HG02981 (cell line): Measurements from ENCODE around the gene FBXO3.
"Not testable (repeated sequence)": the region's sequence is repeated elsewhere in the genome, so short reads cannot be mapped to it uniquely, and the experiment has no call there.

Source experiments
- ATAC-seq: cut with Tn5 transposase; IDR thresholded peaks from one replicate; pipeline ENCODE4 v1.9.1; 2021; ENCODE audit warnings: mild to moderate bottlenecking, moderate library complexity; ENCODE audit not compliant: unreplicated experiment

The FBXO3 gene

DNA sequence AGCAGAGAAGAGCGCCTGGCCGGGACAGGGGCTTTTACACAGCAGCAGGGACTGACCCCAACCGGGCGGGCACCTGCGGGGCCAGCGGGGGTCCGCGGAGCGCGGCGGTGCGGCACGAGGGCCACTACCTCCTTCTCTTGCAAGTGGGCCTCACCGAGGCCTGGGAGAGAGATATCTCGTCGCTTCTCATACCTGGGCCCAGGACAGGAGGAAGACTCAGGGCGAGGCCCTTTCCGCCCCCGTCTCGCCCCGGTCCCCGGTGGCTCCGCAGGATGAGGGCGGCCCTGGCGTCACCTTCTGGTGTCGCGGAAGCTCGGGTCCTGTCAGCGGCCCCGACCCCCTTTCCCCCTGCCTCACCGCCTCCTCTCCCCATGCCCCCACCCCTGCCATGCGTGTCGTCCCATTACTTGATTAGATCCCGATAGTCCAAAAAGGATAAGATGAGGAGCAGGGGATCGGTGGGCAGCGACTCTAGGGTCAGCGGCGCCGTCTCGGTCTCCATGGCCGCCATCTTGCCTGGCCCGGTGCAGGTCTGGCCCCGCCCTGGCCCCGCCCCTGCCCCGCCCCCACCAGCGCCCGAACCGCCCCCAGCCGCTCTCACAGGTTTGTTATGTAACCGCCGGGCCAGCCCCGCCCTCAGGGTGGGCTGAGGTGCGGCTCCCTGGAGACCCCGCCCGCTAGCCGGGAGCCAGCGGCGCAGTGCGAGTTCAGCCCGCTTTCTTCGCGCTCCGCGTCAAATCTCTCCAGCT, at the start of gene FBXO3:
FBXO3 (minus strand) TSS at position 534 of the 749 bp plus-strand sequence; CDS start at position 511, 23 bp downstream.
- peak; percentile 63 for ATAC-seq

DNA sequence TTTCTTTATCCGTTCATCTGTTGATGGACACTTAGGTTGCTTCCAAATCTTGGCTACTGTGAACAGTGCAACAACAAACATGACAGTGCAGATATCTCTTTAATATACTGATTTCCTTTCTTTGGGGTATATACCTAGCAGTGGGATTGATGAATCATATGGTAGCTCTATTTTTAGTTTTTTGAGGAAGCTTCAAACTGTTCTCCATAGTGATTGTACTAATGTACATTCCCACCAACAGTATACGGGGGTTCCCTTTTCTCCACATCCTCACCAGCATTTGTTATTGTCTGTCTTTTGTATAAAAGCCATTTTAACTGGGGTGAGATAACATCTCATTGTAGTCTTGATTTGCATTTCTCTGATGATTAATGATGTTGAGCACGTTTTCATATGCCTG, 48.7 kb upstream of the FBXO3 start:
- not testable (repeated sequence) for ATAC-seq

GRCh38 chr11:33819278-33820035, 45.1 kb upstream of the FBXO3 start:
- no peak for ATAC-seq

DNA sequence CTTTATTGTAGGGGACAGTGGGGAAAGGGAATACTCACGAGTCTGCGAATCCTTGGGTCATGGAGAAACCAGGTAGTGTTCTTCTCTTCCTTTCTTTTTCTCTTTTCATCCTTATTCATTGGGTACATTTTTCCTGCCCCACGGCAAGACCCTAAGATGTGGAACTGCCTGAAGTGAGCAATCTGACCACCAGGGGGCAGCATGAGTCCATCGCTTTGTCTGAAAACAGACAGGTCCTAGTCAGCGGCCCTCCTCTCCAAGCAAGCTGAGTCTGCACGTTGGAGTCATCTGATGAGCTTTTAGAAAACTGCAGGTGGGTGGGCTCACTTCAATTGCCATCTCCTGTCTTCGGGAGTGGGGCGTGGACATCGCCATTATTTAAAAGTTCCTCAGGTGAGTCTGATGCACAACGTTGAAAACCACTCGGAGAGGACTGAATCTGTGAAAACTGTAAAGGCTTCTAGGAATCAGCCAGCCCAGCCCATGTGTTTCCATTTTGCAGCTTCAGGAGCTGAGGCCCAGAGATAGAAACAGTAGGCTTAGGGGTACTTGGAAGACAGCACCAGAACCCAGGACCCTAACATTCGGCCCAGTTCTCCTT, 34.0 kb upstream of the FBXO3 start:
- ATAC-seq: peak; percentile 67

DNA sequence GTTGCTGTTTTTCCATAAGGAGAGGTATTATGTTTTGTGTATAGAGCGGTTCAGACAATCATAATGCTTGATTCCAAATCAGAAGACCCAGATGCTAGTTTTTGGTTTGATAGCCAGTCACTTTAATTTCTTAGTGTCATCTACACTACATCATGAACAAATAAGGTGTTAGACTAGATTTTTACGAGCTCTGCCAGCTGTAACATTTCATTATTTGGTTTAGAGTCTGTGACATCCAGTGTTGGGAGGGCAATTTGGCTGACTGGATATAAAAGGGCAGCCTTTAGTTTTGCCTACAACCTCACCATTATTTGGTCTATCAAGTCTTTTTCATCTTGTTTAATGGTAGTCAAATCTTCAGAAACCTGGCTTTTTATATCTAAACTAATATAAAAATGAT, 30.2 kb upstream of the FBXO3 start:
- no peak for ATAC-seq

GRCh38 chr11:33802194-33802950, 28.1 kb upstream of the FBXO3 start:
- ATAC-seq: no peak

DNA sequence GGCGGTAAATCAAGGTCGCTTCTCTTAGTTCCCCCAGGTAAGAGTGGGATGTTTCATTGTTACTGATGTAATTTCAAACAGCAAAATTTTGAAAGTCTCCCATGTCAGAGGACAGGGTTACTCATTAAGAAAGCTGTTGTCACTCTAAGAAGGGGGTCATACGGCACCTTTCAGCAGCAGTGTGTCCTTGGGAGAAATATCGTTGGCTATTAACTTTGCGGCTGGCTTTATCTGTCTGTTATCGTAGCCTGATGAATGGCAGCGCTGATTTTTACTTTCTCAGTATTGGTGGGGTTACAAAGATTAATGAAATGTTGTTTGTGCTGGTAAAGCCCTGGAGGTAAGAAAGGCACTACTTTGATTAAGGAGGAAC, 27.5 kb upstream of the FBXO3 start:
- no peak for ATAC-seq

DNA sequence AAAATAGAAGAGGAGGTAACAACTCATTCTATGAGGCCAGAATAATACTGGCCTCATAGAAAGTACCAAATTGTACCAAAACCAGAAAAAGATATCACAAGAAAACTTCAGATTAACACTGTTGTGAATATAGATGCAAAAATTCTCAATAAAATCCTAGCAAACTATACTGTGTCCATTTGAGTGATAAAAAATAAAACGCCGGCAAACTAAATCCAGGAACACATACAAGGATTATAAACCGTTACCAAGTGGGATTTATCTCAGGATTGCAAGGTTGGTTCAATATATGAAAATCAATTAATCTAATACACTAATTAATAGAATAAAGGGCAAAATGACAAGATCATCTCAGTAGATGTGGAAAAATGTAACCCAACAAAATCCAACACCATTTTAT, 23.6 kb upstream of the FBXO3 start:
- ATAC-seq: no peak

DNA sequence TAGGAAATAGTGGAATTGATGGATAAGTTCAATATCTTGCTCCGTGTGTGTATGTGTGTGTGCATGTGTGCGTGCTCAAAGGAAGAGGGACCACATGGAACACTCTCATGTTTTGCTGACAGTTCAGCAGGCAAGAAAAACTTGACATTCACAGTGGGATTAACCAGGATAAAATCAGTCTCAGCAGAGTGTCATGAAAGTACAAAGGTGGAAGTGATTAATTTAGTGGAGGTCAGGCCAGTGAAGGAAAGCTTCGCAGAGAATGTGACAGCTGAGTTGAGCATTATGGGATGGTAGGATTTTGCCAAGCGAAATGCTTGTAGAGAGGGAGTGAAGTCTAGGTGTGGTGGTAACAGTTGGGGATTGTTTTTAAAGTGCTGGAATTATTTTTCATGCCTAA, 15.7 kb upstream of the FBXO3 start:
- no peak for ATAC-seq

GRCh38 chr11:33788095-33788494, 13.8 kb upstream of the FBXO3 start:
- ATAC-seq: not testable (repeated sequence)

DNA sequence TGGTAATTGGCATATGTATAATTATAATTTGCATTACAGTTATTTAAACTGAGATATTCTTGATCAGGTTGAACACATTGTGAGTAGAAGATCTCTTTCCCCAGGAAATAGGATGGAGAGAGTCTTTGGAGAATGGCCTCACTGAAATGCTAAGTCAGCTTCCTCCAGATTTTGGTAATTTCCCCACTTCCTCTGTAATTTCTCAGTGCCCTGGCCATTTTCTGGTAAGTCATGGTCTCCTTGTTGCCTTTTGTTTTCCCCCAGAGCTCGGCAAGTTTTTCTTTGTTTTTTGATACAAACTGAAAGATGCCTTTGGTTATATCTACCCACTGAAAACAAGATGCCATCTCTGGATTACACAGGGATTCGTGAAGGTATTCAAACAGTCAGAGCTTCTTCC, 12.8 kb upstream of the FBXO3 start:
- no peak for ATAC-seq

- no peak for ATAC-seq
Observed at GRCh38 chr11:33785609-33786008, 11.3 kb upstream of the FBXO3 start.

DNA sequence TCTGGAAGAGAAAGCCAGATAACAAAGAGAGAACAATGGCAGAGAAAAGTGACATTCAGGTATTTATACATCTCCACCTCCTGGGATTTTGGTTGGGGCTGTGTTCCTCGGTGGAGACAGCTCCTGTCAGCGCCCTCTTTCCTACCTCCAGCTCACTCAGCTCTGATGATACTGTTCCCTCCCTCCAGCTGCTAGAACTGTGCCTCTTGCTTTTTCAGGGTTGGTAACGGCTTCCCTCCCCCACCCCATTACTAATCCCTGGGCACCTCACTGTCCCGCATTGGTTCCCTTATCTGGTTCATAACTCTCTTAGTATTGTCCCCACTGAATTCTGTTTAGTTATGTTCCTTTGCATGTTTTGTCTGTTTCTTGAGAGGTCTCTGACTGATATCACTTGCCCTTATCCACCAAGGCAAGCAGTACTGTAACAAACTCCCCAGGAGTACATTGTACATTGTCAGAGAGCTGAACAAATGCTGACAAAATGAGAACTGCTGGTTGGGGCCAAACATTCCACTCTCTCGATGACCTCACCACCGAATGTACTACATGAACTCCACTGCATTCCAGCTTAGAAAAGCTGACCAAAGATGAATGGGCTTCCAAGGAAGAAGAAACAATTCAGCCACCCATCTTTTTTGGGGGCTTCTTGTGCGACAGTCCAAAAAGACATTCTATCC, 5.7 kb upstream of the FBXO3 start:
- ATAC-seq: no peak

GRCh38 chr11:33778675-33779074, 4.4 kb upstream of the FBXO3 start:
- ATAC-seq: no peak

DNA sequence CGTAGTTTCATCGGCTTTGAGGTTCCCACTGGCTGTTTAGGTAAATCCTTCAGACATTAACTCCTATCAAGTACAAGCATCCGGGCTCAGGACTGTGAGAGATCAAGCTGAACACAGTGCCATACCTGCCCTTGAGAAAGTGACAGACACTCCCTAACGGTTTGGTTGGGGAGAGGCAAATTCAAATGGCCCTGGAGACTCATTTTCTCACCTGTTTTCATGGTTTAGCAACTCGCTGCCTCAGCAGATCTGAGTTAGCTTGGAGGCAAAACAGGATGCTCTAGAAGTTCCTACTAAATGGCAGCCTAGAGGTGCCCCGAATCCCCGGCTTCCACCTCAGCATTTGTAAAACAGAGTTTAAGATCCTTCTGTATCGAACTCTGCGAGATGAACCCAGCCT, 3.6 kb upstream of the FBXO3 start:
- ATAC-seq: no peak

GRCh38 chr11:33775832-33776470, 1.6 kb upstream of the FBXO3 start:
- ATAC-seq: peak; percentile 36

DNA sequence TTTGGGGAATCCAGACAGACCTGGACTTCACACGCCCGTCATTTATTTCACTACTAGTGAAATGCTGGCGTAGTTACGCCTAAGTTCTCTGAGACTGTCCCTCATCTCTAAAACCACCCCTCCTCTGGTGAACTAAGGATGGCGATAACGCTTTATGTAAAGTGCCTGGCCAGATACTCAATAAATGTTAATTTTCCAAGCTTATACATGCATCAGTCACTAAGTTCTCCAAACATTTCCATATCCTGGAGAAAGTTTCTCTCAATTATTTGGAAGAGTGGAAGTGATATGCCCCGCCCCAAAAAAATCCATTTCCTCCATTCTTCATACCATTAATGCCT, 1.1 kb upstream of the FBXO3 start:
- ATAC-seq: no peak

GRCh38 chr11:33774736-33775466, 581 bp upstream of the FBXO3 start:
- no peak for ATAC-seq

DNA sequence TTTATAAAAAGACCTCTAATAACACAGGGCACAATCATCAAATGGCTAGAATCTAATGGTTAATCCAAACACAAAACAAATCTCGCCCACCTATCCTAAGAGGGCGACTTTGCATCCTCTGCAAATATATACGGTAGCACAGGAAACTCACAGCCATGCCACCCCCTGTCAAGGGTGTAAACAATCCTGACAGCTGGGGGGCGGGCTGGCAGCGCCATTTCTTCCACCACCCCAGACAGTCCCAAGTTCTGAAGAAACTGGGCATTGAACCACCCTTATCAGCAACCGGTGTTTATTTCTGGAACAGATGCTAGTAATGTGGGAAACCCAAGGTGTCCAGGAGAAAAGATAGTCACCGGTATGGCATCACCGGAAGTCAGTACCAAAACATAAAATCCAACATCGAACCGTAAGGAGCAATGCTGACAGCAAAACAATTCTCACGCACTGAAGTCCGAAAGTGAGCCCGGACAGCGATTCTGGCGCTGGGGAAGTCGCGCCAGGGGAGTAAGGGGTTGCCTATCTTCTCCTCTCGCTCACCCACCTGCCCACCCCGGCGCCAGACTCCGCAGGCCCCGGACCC, 825 bp downstream of the FBXO3 start:
- ATAC-seq: peak; percentile 23
